Lower leg skin (tissue), 4 donors: Measurements from ENCODE around the gene MFGE8. TPM values are rescaled to one million over a fixed set of nuclear protein-coding genes. Genes with fewer than 3 reads are reported as not detected.
"Not testable (repeated sequence)": the region's sequence is repeated elsewhere in the genome, so short reads cannot be mapped to it uniquely, and the experiment has no call there.

Source experiments
- DNase-seq, 2 donors: peaks; one replicate each; pipeline ENCODE4 v3.0.0-alpha.2; 2019; ENCODE audit warnings: low spot score in 2 of 2
- H3K4me3 ChIP-seq: fragments of 200-600 bp; sonication (generic); 2 replicates; pipeline ENCODE4 v1.5.1; 2017; ENCODE audit warnings: mild to moderate bottlenecking, low read depth; ENCODE audit not compliant: poor library complexity, severe bottlenecking
- POLR2A ChIP-seq, 2 donors: fragments of 450-650 bp; IDR thresholded peaks; one replicate each; pipeline ENCODE4 v1.6.1; 2016 to 2017; ENCODE audit warnings: antibody characterized with exemption in 2 of 2, mild to moderate bottlenecking in 1 of 2, moderate library complexity in 1 of 2
- WGBS, 2 donors: methylation state at CpG; one replicate each; pipeline ENCODE4 v1.1.5; 2018; 5-methylcytosine and 5-hydroxymethylcytosine counted together
- intact Hi-C: fragments of 100-400 bp; cut with DNase I; formaldehyde crosslinking; loops from one replicate; pipeline ENCODE4 v1.15.0; 2023; ENCODE audit warnings: low total_unique reads
- total RNA-seq, 4 donors: library from RNA; depleted of rRNA; stranded (reverse); fragments of >200 nt; gene quantifications; one replicate each; pipeline ENCODE4 v1.1.0, GENCODE V29; 2016
- TF ChIP-seq, protein P1 (sequence below), 3 donors: fragments of 450-650 bp; IDR thresholded peaks; one replicate each; pipeline ENCODE4 v1.5.1; 2016; ENCODE audit warnings: antibody characterized with exemption in 3 of 3, mild to moderate bottlenecking in 3 of 3, moderate library complexity in 2 of 3

Gene MFGE8
- total RNA-seq, 4 donors from 2014 or later, result 109 to 237 (median 139) TPM

- DNase-seq, result no peak
- intact Hi-C loops, result no loop called here
- 93 to 94% methylated on average over 6 of the region's 6 CpGs for WGBS, 2 donors
- no peak for TF ChIP-seq POLR2A (IDR thresholded peaks at IDR 0.05)
- TF ChIP-seq, protein P1, sequence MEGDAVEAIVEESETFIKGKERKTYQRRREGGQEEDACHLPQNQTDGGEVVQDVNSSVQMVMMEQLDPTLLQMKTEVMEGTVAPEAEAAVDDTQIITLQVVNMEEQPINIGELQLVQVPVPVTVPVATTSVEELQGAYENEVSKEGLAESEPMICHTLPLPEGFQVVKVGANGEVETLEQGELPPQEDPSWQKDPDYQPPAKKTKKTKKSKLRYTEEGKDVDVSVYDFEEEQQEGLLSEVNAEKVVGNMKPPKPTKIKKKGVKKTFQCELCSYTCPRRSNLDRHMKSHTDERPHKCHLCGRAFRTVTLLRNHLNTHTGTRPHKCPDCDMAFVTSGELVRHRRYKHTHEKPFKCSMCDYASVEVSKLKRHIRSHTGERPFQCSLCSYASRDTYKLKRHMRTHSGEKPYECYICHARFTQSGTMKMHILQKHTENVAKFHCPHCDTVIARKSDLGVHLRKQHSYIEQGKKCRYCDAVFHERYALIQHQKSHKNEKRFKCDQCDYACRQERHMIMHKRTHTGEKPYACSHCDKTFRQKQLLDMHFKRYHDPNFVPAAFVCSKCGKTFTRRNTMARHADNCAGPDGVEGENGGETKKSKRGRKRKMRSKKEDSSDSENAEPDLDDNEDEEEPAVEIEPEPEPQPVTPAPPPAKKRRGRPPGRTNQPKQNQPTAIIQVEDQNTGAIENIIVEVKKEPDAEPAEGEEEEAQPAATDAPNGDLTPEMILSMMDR (IDR thresholded peaks at IDR 0.05), result no peak
- no peak overlapping the region for H3K4me3 ChIP-seq
Measured at GRCh38 chr15:88950600-88951160, 37.5 kb upstream of the MFGE8 start.

DNA sequence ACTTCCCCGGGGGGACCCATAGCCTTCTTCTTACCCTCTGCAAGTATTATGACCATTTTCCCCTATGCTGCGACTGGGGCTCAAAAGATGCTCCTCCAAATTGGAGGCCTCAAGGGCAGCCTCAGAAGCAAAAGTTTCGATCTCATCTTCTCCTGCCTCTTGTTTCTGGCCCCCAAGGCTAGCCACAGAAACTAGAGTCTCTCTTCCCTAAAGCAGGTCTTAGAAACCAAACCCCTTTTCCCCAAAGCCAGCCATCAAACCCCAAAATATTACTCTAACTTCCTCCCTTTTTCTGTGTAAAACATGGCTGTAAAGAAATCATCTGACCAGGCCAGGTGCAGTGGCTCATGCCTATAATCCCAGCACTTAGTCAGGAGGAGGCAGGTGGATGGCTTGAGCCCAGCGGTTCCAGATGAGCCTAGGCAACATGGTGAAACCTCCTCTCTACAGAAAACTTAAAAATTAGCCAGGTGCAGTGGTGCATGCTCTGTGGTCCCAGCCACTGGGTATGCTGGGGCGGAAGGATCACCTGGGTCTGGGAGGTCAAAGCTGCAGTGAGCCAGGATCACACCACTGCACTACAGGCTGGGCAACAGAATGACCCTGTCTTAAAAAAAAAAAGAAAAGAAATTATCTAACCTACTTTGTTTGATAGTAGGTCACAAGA is 36.7 kb upstream of the MFGE8 start:
- no peak for DNase-seq
- intact Hi-C loops, result no loop called here
- 96% methylated on average over 5 of the region's 5 CpGs for WGBS, 2 donors
- no peak for TF ChIP-seq POLR2A (IDR thresholded peaks at IDR 0.05)
- TF ChIP-seq, protein P1 (IDR thresholded peaks at IDR 0.05), result no peak
- no peak overlapping the region for H3K4me3 ChIP-seq

DNA sequence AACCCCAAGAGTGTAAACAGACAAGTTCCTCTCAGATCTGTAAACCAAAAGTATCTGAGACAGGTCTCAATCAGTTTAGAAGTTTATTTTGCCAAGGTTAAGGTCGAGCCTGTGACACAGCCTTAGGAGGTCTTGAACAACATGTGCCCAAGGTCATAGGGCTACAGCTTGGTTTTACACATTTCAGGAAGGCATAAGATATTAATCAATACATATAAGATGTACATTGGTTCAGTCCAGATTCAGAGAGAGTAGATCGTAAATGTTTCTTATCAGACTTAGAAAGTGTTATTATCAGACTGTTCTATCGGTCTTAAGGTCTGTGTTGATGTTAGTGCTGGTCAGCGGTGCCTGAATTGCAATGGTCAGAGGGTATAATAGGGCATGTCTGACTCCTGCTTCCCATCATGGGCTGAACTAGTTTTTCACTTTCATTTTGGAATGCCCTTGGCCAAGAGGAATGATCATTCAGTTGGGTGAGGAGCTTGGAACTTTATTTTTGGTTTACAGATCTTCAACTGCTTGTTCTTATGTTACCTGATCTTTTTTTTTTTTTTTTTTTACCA is 27.0 kb upstream of the MFGE8 start:
- DNase-seq, result no peak
- intact Hi-C loops, result no loop called here
- WGBS, 2 donors, result 87 to 94% methylated on average over 4 of the region's 4 CpGs

DNA sequence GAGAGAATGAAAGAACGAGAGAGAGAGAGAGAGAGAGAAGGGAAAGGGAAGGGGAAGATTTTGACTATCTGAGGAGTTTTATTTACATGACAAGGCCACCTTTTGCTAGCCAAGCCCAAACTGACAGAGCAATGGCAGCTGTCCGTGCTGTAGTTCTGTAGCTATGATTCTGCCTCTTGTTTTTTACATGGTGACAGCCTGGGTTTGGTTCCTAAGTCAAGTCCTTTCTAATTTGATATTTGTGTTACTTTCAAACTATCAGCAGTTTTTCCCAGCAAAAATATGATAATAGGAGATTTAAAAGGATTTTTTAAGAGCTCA is 26.3 kb upstream of the MFGE8 start:
- no peak for DNase-seq
- no peak overlapping the region for H3K4me3 ChIP-seq
- TF ChIP-seq, protein P1 (IDR thresholded peaks at IDR 0.05), result no peak
- no peak for TF ChIP-seq POLR2A (IDR thresholded peaks at IDR 0.05)
- 94 to 100% methylated on average over 2 of the region's 2 CpGs for WGBS, 2 donors
- intact Hi-C loops, result no loop called here

More for the DNA sequence above, 27.0 kb upstream of the MFGE8 start:
- no peak for TF ChIP-seq POLR2A (IDR thresholded peaks at IDR 0.05)
- no peak overlapping the region for H3K4me3 ChIP-seq

DNA sequence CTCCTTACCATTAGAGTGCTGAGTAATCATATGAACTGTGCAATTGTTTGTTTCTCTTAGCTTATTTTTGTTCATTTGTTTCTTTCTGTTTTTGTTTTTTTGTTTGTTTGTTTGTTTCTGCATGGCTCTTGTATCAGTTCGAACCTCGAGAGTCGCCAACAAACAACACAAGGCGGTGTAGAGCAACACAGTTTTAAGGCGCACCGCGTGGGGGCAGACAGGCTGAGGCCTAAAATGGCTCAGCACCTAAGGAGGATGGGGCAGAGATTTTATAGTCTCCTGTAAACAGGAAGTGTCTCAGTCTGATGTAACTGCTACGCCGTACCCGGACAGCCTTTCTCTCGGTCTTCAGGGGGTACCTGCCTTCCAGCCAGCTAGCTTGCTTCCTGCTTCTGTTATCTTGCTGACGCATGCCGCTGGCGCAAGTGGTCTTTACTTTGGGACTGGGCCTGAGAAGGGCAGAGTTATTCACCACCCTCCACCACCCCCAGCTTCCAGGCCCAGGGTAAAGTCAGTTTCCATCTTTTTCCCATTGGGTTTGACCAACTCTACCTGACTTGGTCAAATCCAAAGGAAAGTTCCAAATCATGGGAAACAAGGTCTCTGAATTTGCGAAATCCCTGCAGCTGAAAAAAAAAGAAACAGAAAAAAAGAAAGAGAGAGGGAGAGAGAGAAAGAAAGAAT is 25.8 kb upstream of the MFGE8 start:
- 89 to 92% methylated on average over 15 of the region's 15 CpGs for WGBS, 2 donors
- DNase-seq, result no peak
- no peak for TF ChIP-seq POLR2A (IDR thresholded peaks at IDR 0.05)
- TF ChIP-seq, protein P1 (IDR thresholded peaks at IDR 0.05), result no peak
- no peak overlapping the region for H3K4me3 ChIP-seq
- intact Hi-C loops, result no loop called here

DNA sequence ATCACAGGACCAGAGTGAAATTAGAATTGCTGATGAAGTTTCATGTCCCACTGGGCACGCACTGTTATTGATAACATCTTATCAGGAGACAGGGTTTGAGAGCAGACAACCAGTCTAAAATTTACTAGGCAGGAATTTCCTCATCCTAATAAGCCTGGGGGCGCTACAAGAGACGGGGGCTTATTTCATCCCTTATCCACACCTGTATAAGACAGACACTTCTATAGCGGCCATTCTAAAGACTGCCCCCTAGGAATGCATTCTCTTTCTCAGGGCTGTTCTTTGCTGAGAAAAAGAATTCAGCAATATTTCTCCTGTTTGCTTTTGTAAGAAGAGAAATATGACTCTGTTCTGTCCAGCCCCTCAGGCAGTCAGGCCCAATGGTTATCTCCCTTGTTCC is 21.3 kb upstream of the MFGE8 start:
- H3K4me3 ChIP-seq, DNase-seq, intact Hi-C loops: not testable (repeated sequence)
- WGBS, 2 donors, result 68 to 83% methylated on average over 4 of the region's 4 CpGs
